ENCODE measurements around the gene HOXC12. TPM values are rescaled to one million over a fixed set of nuclear protein-coding genes. Genes with fewer than 3 reads are reported as not detected.

Gene HOXC12
- total RNA-seq, 2 experiments from 2014 or later: not detected

DNA sequence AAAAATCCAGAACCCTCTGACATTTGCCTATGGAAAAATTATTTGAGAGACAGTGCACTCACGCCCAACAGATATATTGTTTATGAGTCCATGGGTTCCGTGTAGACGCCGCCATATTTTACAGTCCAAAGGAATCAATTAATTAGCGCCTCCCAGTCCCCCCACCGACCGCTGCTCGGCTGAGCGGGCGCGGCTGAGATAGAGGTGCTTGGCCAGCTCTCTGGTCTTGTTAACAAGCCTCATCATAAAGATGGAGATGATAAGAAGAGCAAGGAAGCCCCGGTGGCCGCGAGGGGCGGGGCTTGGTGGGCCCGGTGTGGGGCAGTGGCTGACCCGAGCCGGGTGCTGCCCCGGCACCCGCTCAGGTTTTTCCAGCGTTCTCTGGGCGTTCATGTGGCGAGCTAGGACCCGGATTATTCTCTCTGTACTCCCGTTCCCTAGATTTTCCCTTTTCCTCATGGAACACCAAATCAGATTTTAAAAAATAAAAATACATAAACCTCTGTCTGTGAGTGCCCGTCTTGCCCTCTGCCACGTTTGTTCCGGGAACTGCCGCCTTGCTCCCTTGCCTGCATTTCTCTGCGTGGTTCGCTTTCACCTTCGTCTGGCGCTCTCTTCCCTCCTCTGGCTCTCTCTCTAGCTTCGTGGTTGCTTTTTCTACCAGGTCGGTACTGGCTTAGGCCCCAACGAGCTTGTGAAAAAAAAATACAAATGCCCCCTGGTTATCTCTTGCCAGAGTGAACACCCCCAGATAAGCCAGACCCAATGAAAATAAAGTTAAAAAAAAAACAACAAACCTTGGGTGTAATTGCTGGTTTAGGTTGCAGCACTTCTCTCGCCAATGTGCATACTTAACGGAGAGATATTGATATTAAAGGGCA is 9.0 kb downstream of the HOXC12 start:
- Mint-ChIP-seq H3K27ac (no peak overlapping the region), H3K4me1 (ENCODE audit: low read depth) (peaks cover 32% of the 10 kb centered on the region)

DNA sequence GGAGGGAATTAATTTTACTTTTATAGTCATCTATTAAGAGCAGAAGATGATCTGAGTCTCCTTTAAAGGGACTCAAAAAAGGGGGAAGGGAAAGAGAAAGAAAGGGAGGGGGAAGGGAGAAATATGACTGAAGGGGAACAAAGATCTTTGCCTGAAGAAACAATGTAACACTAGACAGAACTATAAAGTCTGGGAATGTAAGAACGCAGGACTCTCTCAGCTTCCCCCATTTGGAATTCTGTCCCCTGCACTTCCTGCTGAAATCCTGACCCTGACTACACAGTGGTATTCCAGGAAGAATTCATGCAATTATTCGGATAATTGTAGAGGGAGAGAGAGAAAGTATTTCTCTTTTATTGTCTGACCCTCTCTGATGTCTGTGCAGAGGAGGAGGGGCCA is 9.6 kb downstream of the HOXC12 start:
- no peak overlapping the region for H3K4me3 Mint-ChIP-seq
- intact Hi-C loops (cut with micrococcal nuclease): no loop called here
- CTCF ChIA-PET: no interaction called here
- H3K27me3 Mint-ChIP-seq (ENCODE audit: low read depth): peaks cover 85% of the 10 kb centered on the region
- DNase-seq: no peak
- no peak overlapping the region for H3K27ac Mint-ChIP-seq
- no peaks in the 10 kb centered on the region for H3K36me3 Mint-ChIP-seq (ENCODE audit: low read depth)
- H3K9me3 Mint-ChIP-seq: no peaks in the 10 kb centered on the region
- H3K4me1 Mint-ChIP-seq (ENCODE audit: low read depth): peaks cover 33% of the 10 kb centered on the region

More for the DNA sequence above, 9.0 kb downstream of the HOXC12 start:
- Mint-ChIP-seq H3K36me3 (ENCODE audit: low read depth) (no peaks in the 10 kb centered on the region), H3K9me3 (no peaks in the 10 kb centered on the region), H3K4me3 (no peak overlapping the region), H3K27me3 (ENCODE audit: low read depth) (peaks cover 83% of the 10 kb centered on the region)
- CTCF ChIA-PET: interaction anchor here (0.6 to 1.4 kb wide), 2 partner anchors 24 to 43 kb away, joined by 3 to 4 read pairs; no protein-coding TSS in a partner anchor
- intact Hi-C loops (cut with micrococcal nuclease): no loop called here
- DNase-seq: no peak

DNA sequence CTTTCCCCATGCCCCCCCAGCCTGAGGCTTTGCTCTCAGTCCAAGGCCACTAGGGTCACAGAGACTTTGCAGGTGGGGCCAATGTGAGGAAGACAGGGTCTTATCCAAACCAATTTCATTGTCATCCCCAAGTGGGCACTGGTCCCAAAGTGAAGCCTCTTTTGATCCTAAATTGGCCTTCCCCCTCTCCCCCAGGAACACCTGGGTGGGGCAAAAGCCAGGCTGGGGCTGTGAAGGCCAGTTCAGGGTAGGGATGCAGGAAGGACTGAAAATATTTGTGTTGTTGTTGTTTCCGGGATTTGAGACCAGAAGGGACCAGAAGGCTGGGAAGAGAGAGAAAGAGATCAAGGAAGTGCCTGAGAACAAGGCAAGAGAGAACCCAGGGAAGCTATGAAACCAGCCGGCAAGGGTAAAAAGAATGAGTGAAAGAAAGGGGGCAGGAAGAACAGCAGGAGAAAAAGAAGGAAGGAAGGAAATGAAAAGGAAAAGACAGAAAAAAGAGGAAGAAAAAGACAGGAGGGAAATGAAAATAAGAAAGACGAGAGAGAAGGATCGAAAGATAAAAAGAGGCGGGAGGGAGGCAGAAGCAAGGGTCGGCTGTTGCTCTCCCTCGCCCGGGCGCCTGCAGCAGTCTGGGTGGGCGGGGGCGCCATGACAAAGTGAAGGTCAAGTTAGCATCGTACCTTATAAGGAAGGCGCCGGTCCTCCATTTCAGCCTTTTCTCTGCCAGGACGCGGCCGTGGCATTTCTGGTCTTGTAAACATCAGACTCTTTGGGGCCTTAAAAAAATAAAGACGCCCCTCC is 10.8 kb downstream of the HOXC12 start:
- intact Hi-C loops (cut with micrococcal nuclease): loop anchor here (5.0 kb wide), 1 partner anchor 33 kb away; no protein-coding TSS in a partner anchor
- Mint-ChIP-seq H3K9me3 (no peaks in the 10 kb centered on the region), H3K4me1 (ENCODE audit: low read depth) (peaks cover 31% of the 10 kb centered on the region), H3K36me3 (ENCODE audit: low read depth) (no peaks in the 10 kb centered on the region), H3K4me3 (no peak overlapping the region), H3K27me3 (ENCODE audit: low read depth) (peaks cover 85% of the 10 kb centered on the region), H3K27ac (no peak overlapping the region)
- CTCF ChIA-PET: interaction anchor here (0.8 kb wide), 1 partner anchor 133 kb away, joined by 3 read pairs; no protein-coding TSS in a partner anchor
- no peak for DNase-seq

DNA sequence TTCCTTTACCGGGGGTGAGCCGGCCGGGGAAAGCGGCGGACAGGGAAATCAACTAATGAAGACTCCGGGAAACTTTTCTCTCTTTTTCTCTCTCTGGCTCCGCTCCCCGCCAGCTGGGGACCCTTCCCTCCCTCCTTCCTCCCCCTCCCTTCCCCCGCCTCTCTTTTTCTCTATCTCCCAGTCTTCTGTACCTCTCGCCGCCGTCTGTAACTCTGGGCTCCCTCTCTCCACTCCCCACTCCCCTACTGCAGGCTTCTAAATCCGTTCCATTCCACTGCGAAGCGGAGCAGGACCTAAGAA is 11.3 kb downstream of the HOXC12 start:
- CTCF ChIA-PET: interaction anchor here (1.0 kb wide), 1 partner anchor 64 kb away, joined by 3 read pairs; no protein-coding TSS in a partner anchor
- H3K4me3 Mint-ChIP-seq: peak overlapping the region; percentile 22

DNA sequence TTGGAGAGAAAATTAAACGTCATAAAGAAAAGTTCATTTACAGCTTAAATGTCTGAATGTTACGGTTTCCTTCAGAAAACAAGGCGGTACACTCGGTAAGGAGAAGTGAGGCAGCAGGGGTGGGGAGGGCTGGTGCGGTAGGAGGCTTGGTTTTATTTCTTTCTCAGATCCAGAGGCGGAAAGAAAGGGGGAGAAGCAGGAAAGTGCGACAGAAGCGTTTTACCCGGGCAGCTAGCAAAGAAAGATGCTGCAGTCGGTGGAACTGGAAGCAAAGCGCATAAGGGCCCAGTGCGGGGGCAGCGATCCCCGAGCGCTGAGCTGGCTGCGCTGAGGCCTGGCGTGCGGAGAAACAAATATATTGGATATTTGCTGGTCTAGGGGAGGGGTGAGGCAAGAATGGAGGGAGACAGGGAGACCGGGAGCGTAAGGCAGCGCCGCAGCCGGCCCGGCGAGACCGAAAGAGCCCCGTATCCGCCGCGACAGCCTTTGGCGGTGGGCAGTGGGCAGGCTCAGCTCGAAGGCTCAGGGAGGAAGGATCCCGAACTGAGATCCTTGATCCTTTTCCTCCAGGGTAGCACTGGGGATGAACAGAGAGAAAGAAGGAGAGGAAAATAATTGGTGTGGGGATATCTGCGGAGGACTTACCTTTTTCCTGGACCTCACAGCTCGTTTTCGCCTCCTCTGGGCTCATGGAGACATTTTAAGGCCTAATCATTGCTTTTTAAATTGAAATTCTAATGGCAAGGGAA is 11.9 kb downstream of the HOXC12 start:
- Mint-ChIP-seq H3K27me3 (ENCODE audit: low read depth) (peaks cover 94% of the 10 kb centered on the region), H3K27ac (no peak overlapping the region), H3K4me1 (ENCODE audit: low read depth) (peaks cover 30% of the 10 kb centered on the region), H3K9me3 (no peaks in the 10 kb centered on the region), H3K36me3 (ENCODE audit: low read depth) (no peaks in the 10 kb centered on the region), H3K4me3 (peak overlapping the region; percentile 22)
- CTCF ChIA-PET: interaction anchor here (1.0 kb wide), 1 partner anchor 64 kb away, joined by 3 read pairs; no protein-coding TSS in a partner anchor
- no peak for DNase-seq
- intact Hi-C loops (cut with micrococcal nuclease): loop anchor here (5.0 kb wide), 1 partner anchor 34 kb away; no protein-coding TSS in a partner anchor

More for the DNA sequence above, 11.3 kb downstream of the HOXC12 start:
- DNase-seq: no peak
- no peak overlapping the region for H3K27ac Mint-ChIP-seq
- intact Hi-C loops (cut with micrococcal nuclease): loop anchor here (5.0 kb wide), 1 partner anchor 34 kb away; no protein-coding TSS in a partner anchor
- no peaks in the 10 kb centered on the region for H3K36me3 Mint-ChIP-seq (ENCODE audit: low read depth)
- H3K9me3 Mint-ChIP-seq: no peaks in the 10 kb centered on the region
- peaks cover 30% of the 10 kb centered on the region for H3K4me1 Mint-ChIP-seq (ENCODE audit: low read depth)
- peaks cover 89% of the 10 kb centered on the region for H3K27me3 Mint-ChIP-seq (ENCODE audit: low read depth)

DNA sequence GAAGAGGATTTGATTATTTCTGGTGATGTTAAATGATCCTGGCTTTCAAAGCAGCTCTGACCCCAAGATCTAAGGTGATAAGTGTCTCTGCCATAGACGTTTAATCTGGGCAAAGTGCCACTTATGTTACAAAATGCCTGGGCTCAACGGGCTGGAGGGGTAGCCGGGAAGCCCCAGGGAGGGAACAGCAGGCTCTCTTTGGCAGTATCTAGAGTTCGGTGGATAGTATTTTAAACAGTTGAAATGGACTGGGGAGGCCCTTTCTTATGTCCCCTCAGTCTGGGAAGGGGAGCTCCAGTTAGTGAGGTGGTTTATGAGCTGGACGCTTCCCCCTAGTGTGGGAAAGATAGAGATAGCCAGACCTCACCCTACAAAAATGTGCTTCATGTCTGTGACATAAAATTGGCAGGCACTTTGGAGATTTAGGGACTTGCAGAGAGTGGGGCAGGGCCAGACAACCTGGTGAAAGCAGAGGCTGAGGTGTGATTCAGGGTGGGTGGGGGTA is 12.8 kb downstream of the HOXC12 start:
- H3K9me3 Mint-ChIP-seq: no peaks in the 10 kb centered on the region
- CTCF ChIA-PET: no interaction called here
- no peak for DNase-seq
- H3K27ac Mint-ChIP-seq: no peak overlapping the region
- H3K27me3 Mint-ChIP-seq (ENCODE audit: low read depth): peaks cover 98% of the 10 kb centered on the region
- peaks cover 30% of the 10 kb centered on the region for H3K4me1 Mint-ChIP-seq (ENCODE audit: low read depth)
- no peak overlapping the region for H3K4me3 Mint-ChIP-seq
- H3K36me3 Mint-ChIP-seq (ENCODE audit: low read depth): no peaks in the 10 kb centered on the region
- intact Hi-C loops (cut with micrococcal nuclease): loop anchor here (5.0 kb wide), 1 partner anchor 35 kb away; no protein-coding TSS in a partner anchor

DNA sequence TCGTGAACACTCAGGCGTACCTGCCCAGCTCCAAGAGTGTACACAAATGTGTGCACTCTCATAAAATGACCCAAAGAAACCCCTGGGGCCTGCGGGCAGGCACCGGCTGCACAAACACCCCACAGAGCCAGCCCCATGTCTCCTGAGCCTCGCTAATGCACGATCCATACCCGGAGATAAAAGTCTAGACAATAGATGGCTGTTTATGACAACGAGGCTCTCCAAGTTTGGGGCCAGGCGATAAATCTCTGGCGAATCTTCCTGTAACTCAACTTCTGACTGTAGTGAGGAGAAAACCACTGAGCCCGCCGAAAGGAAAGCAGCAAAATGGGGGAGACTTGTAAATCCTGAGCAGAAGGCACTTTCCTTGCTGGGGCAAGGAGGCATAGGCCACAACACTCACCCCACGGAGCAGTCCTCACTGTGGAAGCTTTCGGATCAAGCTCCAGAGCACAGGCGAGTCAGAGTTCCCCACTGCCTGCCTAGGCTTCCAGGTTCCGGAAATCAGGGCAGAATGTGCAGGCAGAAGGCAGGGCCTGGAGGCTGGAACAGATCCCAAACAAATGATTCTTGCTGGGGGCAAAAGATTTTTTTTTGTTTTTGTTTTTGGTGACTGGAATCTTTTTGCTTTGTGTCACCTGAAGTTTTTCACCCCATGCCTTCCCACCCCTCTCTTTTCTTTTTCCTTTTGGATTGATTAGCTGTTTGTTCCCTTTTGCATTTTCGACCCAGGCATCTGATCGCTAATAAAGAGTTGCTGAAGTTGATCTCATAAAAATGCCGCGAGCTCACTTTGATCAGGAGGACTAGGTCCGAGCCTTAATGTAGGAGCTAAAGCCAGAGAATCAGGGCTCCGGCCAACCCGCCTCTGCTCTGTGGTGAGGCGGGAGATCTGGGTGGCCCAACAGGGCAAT is 13.8 kb downstream of the HOXC12 start:
- Mint-ChIP-seq H3K27ac (no peak overlapping the region), H3K9me3 (peaks cover 2% of the 10 kb centered on the region), H3K36me3 (ENCODE audit: low read depth) (peaks cover 5% of the 10 kb centered on the region), H3K4me1 (ENCODE audit: low read depth) (peaks cover 35% of the 10 kb centered on the region), H3K4me3 (no peak overlapping the region), H3K27me3 (ENCODE audit: low read depth) (peaks cover 98% of the 10 kb centered on the region)
- no peak for DNase-seq
- CTCF ChIA-PET: interaction anchor here (0.9 kb wide), 1 partner anchor 40 kb away, joined by 4 read pairs; the partner anchor contains the start of gene HOXC8
- intact Hi-C loops (cut with micrococcal nuclease): loop anchor here (5.0 kb wide), 1 partner anchor 36 kb away; no protein-coding TSS in a partner anchor

DNA sequence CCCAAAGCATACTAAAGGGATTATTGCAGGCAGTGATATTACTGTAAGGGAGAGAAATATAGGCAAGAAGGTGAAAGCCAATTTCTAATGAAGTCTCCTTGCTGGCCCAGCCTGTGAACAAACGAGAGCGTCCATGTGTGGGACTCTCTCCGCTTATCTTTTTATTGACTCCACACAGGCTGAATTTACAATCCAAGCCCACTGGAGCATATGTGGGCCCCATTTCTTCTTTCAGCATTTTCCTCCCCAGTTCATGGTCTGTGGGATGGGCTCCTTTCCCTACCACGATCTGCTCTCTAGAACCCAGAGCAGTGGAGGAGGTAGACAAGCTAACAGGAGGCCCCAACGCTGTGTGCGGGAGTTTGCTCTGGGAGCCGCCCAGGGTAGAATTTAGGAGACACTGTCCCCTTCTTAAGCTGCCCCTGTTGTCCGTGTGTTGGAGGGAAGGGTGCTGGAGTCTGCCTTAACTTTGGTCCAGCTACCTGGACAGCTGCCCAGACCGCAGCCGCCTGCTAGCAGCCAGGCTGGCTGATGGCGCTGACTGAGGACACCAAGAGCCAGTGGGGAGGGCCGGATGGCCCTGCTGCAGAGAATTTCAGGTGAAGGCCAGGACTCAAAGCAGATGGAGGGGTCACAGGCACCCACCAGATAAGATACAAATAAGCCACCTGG is 15.0 kb downstream of the HOXC12 start:
- Mint-ChIP-seq H3K27ac (no peak overlapping the region), H3K27me3 (ENCODE audit: low read depth) (peaks cover 90% of the 10 kb centered on the region), H3K4me3 (no peak overlapping the region), H3K4me1 (ENCODE audit: low read depth) (peaks cover 32% of the 10 kb centered on the region), H3K9me3 (peaks cover 2% of the 10 kb centered on the region), H3K36me3 (ENCODE audit: low read depth) (peaks cover 5% of the 10 kb centered on the region)
- CTCF ChIA-PET: interaction anchor here (1.0 kb wide), 1 partner anchor 15 kb away, joined by 3 read pairs; the partner anchor contains the start of gene HOXC10
- intact Hi-C loops (cut with micrococcal nuclease): loop anchor here (5.0 kb wide), 2 partner anchors 37 to 83 kb away; partner anchors contain the start of gene HOXC4
- DNase-seq: no peak

DNA sequence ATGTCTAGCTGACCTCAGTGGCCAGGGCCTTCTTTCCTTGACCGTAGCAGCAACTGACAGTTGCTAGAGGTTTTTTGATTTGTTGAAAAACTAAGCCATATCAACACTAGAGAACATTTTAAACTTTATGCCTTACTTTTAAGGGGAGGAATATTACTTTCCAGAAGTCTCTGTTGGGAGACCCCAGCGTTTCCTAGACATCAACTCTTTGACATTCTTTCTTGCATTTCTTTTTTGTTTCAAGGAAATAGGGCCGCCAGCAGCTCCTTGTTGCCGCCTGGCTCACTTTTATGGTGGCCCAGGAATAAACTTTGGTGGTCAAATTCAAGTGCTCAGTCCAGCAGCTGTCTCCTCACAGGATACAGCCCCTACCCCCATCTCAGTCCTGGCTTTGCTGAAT is 15.7 kb downstream of the HOXC12 start:
- Mint-ChIP-seq H3K9me3 (peaks cover 2% of the 10 kb centered on the region), H3K27ac (no peak overlapping the region), H3K27me3 (ENCODE audit: low read depth) (peaks cover 88% of the 10 kb centered on the region), H3K4me3 (no peak overlapping the region), H3K36me3 (ENCODE audit: low read depth) (peaks cover 6% of the 10 kb centered on the region), H3K4me1 (ENCODE audit: low read depth) (peaks cover 31% of the 10 kb centered on the region)
- DNase-seq: no peak
- CTCF ChIA-PET: interaction anchor here (1.0 kb wide), 1 partner anchor 14 kb away, joined by 3 read pairs; the partner anchor contains the start of gene HOXC10
- intact Hi-C loops (cut with micrococcal nuclease): loop anchor here (5.0 kb wide), 1 partner anchor 82 kb away; the partner anchor contains the start of gene HOXC4

DNA sequence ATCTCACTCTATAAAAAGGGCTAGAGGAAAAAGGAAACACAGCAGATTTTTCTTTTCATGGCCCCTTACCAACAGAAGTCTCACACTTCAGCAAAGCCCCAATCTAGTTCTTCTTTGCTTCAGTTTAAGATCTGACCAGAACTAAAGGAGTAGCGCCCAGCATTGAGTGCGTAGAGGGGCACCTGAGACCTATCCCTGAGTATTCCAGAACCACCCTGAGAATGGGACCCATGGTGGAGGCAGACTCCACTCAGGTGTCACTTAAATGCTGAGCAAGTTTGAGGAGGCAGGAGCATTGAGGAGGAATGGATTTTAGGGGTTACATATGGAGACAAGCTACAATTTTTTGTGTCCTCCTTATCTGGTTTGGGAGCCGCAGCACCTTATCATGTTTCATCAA is 16.4 kb downstream of the HOXC12 start:
- Mint-ChIP-seq H3K27me3 (ENCODE audit: low read depth) (peaks cover 87% of the 10 kb centered on the region), H3K4me3 (no peak overlapping the region), H3K4me1 (ENCODE audit: low read depth) (peaks cover 30% of the 10 kb centered on the region), H3K9me3 (peaks cover 2% of the 10 kb centered on the region), H3K36me3 (ENCODE audit: low read depth) (peaks cover 6% of the 10 kb centered on the region), H3K27ac (no peak overlapping the region)
- intact Hi-C loops (cut with micrococcal nuclease): loop anchor here (5.0 kb wide), 1 partner anchor 81 kb away; the partner anchor contains the start of gene HOXC4
- CTCF ChIA-PET: interaction anchor here (0.6 kb wide), 1 partner anchor 282 kb away, joined by 3 read pairs; no protein-coding TSS in a partner anchor
- no peak for DNase-seq
